Lower leg skin (tissue), 3 donors: Measurements from ENCODE around the gene BNC1.

Experiments
- CTCF ChIP-seq, 3 donors: fragments of 450-650 bp; IDR thresholded peaks; one replicate each; pipeline ENCODE4 v1.5.1; 2016; ENCODE audit warnings: antibody characterized with exemption in 3 of 3, mild to moderate bottlenecking in 3 of 3, moderate library complexity in 2 of 3
- POLR2A ChIP-seq, 2 donors: fragments of 450-650 bp; IDR thresholded peaks; one replicate each; pipeline ENCODE4 v1.6.1; 2016 to 2017; ENCODE audit warnings: antibody characterized with exemption in 2 of 2, mild to moderate bottlenecking in 1 of 2, moderate library complexity in 1 of 2

- TF ChIP-seq CTCF (IDR thresholded peaks at IDR 0.05) (no peak), POLR2A (IDR thresholded peaks at IDR 0.05) (no peak)
Observed at GRCh38 chr15:83293201-83293600, 8.7 kb upstream of the BNC1 start.
